H1 (cell line): ENCODE data around the gene KLHDC7A. TPM values are rescaled to one million over a fixed set of nuclear protein-coding genes. Genes with fewer than 3 reads are reported as not detected.

Experiments
- CTCF ChIA-PET: fragments of 300-600 bp; sonication (Branson Sonifier 250); formaldehyde crosslinking; loops from one replicate; lab custom pipeline; 2021; ENCODE audit not compliant: partially characterized antibody; lab: Charles Lee
- POLR2A ChIA-PET: fragments of 300-600 bp; sonication (Branson Sonifier 250); formaldehyde crosslinking; loops from one replicate; lab custom pipeline; 2021; ENCODE audit warnings: inconsistent platforms; ENCODE audit not compliant: partially characterized antibody; lab: Charles Lee
- DNase-seq, 2 experiments: peaks; one replicate each; pipeline versions ENCODE4 v3.0.0 to v3.0.0-alpha.2; 2010 to 2022; ENCODE audit warnings: low spot score in 2 of 2, low read depth in 1 of 2, mixed read lengths in 1 of 2
- FAIRE-seq: peaks from 2 replicates; lab custom pipeline; 2011; peaks lifted over from hg19 to GRCh38; lab: Jason Lieb, UNC
- H2AFZ ChIP-seq: 2 replicates; pipeline ENCODE4 v1.8.1; 2012; ENCODE audit warnings: low read length, inconsistent platforms
- H2AK5ac ChIP-seq: 2 replicates; pipeline ENCODE4 v1.6.1; 2013; ENCODE audit warnings: low read depth, low read length
- H2BK120ac ChIP-seq: replicated peaks from 2 replicates; pipeline ENCODE3; 2013; ENCODE audit warnings: low read depth, low read length, inconsistent platforms
- H2BK12ac ChIP-seq: 2 replicates; pipeline ENCODE4 v1.6.1; 2013; ENCODE audit warnings: low read depth, low read length
- H2BK15ac ChIP-seq: 2 replicates; pipeline ENCODE4 v1.6.1; 2013; ENCODE audit warnings: low read length
- H2BK20ac ChIP-seq: 2 replicates; pipeline ENCODE4 v1.6.1; 2013; ENCODE audit warnings: low read length
- H2BK5ac ChIP-seq: 2 replicates; pipeline ENCODE4 v1.6.1; 2013; ENCODE audit warnings: low read depth, low read length
- H3K14ac ChIP-seq: 2 replicates; pipeline ENCODE4 v1.6.1; 2013; ENCODE audit warnings: inconsistent platforms; ENCODE audit not compliant: insufficient read length
- H3K18ac ChIP-seq: 2 replicates; pipeline ENCODE4 v1.6.1; 2013; ENCODE audit warnings: low read length; ENCODE audit errors: extremely low read depth
- H3K23ac ChIP-seq: 2 replicates; pipeline ENCODE4 v1.6.1; 2013; ENCODE audit warnings: inconsistent platforms; ENCODE audit not compliant: insufficient read length
- H3K23me2 ChIP-seq: 2 replicates; pipeline ENCODE4 v1.6.1; 2013; ENCODE audit warnings: low read depth, low read length
- H3K27ac ChIP-seq: 2 replicates; pipeline ENCODE4 v1.6.1; 2011; ENCODE audit warnings: low read depth, low read length, inconsistent platforms
- H3K27me3 ChIP-seq, 4 experiments: replicated peaks in 1 of 4; 1 replicate in 1 of 4; 2 replicates in 3 of 4; pipeline versions ENCODE4 v1.6.1 to v1.8.1; 2011 to 2013; ENCODE audit warnings: low read length in 3 of 4, mild to moderate bottlenecking in 3 of 4, inconsistent platforms in 2 of 4, mixed read lengths in 2 of 4, moderate library complexity in 1 of 4; ENCODE audit not compliant: control insufficient read depth in 3 of 4, insufficient read depth in 3 of 4; ENCODE audit errors: extremely low read depth in 1 of 4
- H3K36me3 ChIP-seq, 4 experiments: 2 replicates each; pipeline versions ENCODE4 v1.6.1 to v1.8.1; 2011 to 2013; ENCODE audit warnings: mild to moderate bottlenecking in 4 of 4, low read length in 3 of 4, moderate library complexity in 2 of 4, control low read depth in 1 of 4, inconsistent platforms in 1 of 4; ENCODE audit not compliant: insufficient read depth in 4 of 4, control insufficient read depth in 2 of 4
- H3K4ac ChIP-seq: replicated peaks from 2 replicates; pipeline ENCODE3; 2013; ENCODE audit warnings: low read length, low read depth, mixed read lengths, inconsistent platforms; ENCODE audit not compliant: insufficient read length
- H3K4me1 ChIP-seq, 4 experiments: replicated peaks in 1 of 4; 1 replicate in 1 of 4; 2 replicates in 3 of 4; pipeline versions ENCODE4 v1.6.1 to v1.8.1; 2011 to 2013; ENCODE audit warnings: low read length in 3 of 4, inconsistent platforms in 2 of 4, mixed read lengths in 1 of 4; ENCODE audit not compliant: insufficient read depth in 4 of 4, control insufficient read depth in 3 of 4
- H3K4me2 ChIP-seq, 2 experiments: 2 replicates each; pipeline versions ENCODE4 v1.6.1 to v1.8.1; 2011 to 2013; ENCODE audit warnings: low read depth in 2 of 2, low read length in 2 of 2, control low read depth in 1 of 2, inconsistent platforms in 1 of 2, mild to moderate bottlenecking in 1 of 2; ENCODE audit not compliant: insufficient read depth in 1 of 2
- H3K4me3 ChIP-seq, 4 experiments: fragments of 200-600, 300-600 bp in 1 of 4; sonication (generic), shearing (Covaris generic), sonication (Bioruptor Twin) in 1 of 4; 2 replicates each; pipeline versions ENCODE4 v1.5.1 to v1.8.1; 2011 to 2016; ENCODE audit warnings: low read length in 4 of 4, low read depth in 3 of 4, control low read depth in 2 of 4, inconsistent platforms in 2 of 4, mild to moderate bottlenecking in 2 of 4, mixed read lengths in 1 of 4, moderate library complexity in 1 of 4; ENCODE audit not compliant: insufficient read depth in 2 of 4; ENCODE audit errors: extremely low read depth in 1 of 4
- H3K56ac ChIP-seq: replicated peaks from 2 replicates; pipeline ENCODE3; 2013; ENCODE audit warnings: low read depth, mild to moderate bottlenecking, mixed read lengths, low read length, inconsistent platforms; ENCODE audit not compliant: insufficient read length
- H3K79me1 ChIP-seq: 2 replicates; pipeline ENCODE4 v1.6.1; 2013; ENCODE audit warnings: low read depth, low read length, control low read depth
- H3K79me2 ChIP-seq, 2 experiments: 2 replicates each; pipeline versions ENCODE4 v1.6.1 to v1.8.1; 2012 to 2013; ENCODE audit warnings: low read length in 2 of 2, mild to moderate bottlenecking in 2 of 2, inconsistent platforms in 1 of 2; ENCODE audit not compliant: insufficient read depth in 2 of 2, control insufficient read depth in 1 of 2
- H3K9ac ChIP-seq, 4 experiments: replicated peaks in 1 of 4; 1 replicate in 1 of 4; 2 replicates in 3 of 4; pipeline versions ENCODE4 v1.6.1 to v1.8.1; 2011 to 2013; ENCODE audit warnings: low read depth in 3 of 4, low read length in 3 of 4, control low read depth in 2 of 4, mild to moderate bottlenecking in 2 of 4, moderate library complexity in 2 of 4, inconsistent platforms in 1 of 4; ENCODE audit errors: extremely low read depth in 1 of 4
- H3K9me3 ChIP-seq, 2 experiments: 2 replicates each; pipeline versions ENCODE4 v1.6.1 to v1.8.1; 2012 to 2013; ENCODE audit warnings: mild to moderate bottlenecking in 2 of 2, moderate library complexity in 2 of 2, control low read depth in 1 of 2, inconsistent platforms in 1 of 2, low read depth in 1 of 2, low read length in 1 of 2, mixed read lengths in 1 of 2; ENCODE audit not compliant: insufficient read depth in 2 of 2
- H4K20me1 ChIP-seq, 2 experiments: replicated peaks in 1 of 2; 2 replicates each; pipeline versions ENCODE3 to v1.8.1; 2011 to 2013; ENCODE audit warnings: inconsistent platforms in 2 of 2, low read length in 2 of 2, mild to moderate bottlenecking in 1 of 2; ENCODE audit not compliant: insufficient read depth in 2 of 2, control insufficient read depth in 1 of 2
- H4K5ac ChIP-seq: 2 replicates; pipeline ENCODE4 v1.6.1; 2013; ENCODE audit warnings: low read length, low read depth, mixed read lengths, inconsistent platforms; ENCODE audit not compliant: insufficient read length
- H4K8ac ChIP-seq: 2 replicates; pipeline ENCODE4 v1.8.0; 2013; ENCODE audit warnings: mild to moderate bottlenecking, moderate library complexity, low read length, inconsistent platforms; ENCODE audit not compliant: insufficient read depth; ENCODE audit errors: extremely low read depth
- H4K91ac ChIP-seq: replicated peaks from 2 replicates; pipeline ENCODE3; 2013; ENCODE audit warnings: low read length, mixed read lengths, inconsistent platforms; ENCODE audit not compliant: insufficient read length
- CHD1 ChIP-seq: IDR thresholded peaks from 2 replicates; pipeline ENCODE4 v1.6.1; 2012; ENCODE audit warnings: low read depth, low read length, improper control_type of control experiment
- CREB1 ChIP-seq: IDR thresholded peaks from 2 replicates; pipeline ENCODE4 v1.6.1; 2012; ENCODE audit warnings: inconsistent platforms
- GTF2F1 ChIP-seq: IDR thresholded peaks from 2 replicates; pipeline ENCODE4 v1.6.1; 2012; ENCODE audit warnings: low read depth, low read length, improper control_type of control experiment, borderline replicate concordance
- KDM4A ChIP-seq: IDR thresholded peaks from one replicate; pipeline ENCODE4 v1.7.1; 2012; ENCODE audit warnings: low read depth, mild to moderate bottlenecking, moderate library complexity, low read length, inconsistent platforms; ENCODE audit not compliant: severe bottlenecking
- MAFK ChIP-seq: IDR thresholded peaks from 2 replicates; pipeline ENCODE4 v1.6.1; 2012; ENCODE audit warnings: low read depth, mild to moderate bottlenecking, improper control_type of control experiment, low read length
- POLR2A ChIP-seq, 2 experiments: IDR thresholded peaks; 1 replicate in 1 of 2; 2 replicates in 1 of 2; pipeline ENCODE4 v1.6.1; 2011; ENCODE audit warnings: low read depth in 2 of 2, low read length in 2 of 2, mild to moderate bottlenecking in 2 of 2; ENCODE audit errors: control extremely low read depth in 1 of 2
- POU5F1 ChIP-seq: IDR thresholded peaks from 2 replicates; pipeline ENCODE4 v1.6.1; 2011; ENCODE audit warnings: low read depth, mild to moderate bottlenecking, low read length, moderate library complexity
- RBBP5 ChIP-seq: IDR thresholded peaks from 2 replicates; pipeline ENCODE4 v1.7.1; 2012; ENCODE audit warnings: low read depth, mild to moderate bottlenecking, inconsistent platforms, low read length, moderate library complexity, borderline replicate concordance
- SAP30 ChIP-seq: fragments of 300-600 bp; sonication (generic); IDR thresholded peaks from 2 replicates; pipeline ENCODE4 v1.7.1; 2012; ENCODE audit warnings: low read length, moderate library complexity, mild to moderate bottlenecking, inconsistent platforms; ENCODE audit not compliant: insufficient read depth, insufficient replicate concordance
- SIN3A ChIP-seq, 2 experiments: IDR thresholded peaks in 1 of 2; conservative IDR thresholded peaks in 1 of 2; 2 replicates each; pipeline ENCODE4 v1.6.1; 2011 to 2012; ENCODE audit warnings: low read length in 2 of 2, improper control_type of control experiment in 1 of 2, low read depth in 1 of 2, mild to moderate bottlenecking in 1 of 2
- TAF1 ChIP-seq: IDR thresholded peaks from 2 replicates; pipeline ENCODE4 v1.6.1; 2011; ENCODE audit warnings: mild to moderate bottlenecking, low read depth, low read length
- WGBS, 2 experiments: shearing (Covaris generic) in 1 of 2; methylation state at CpG; one replicate each; pipeline versions ENCODE4 v1.1.6 to v1.1.7; 2013 to 2015; ENCODE audit warnings: low lambda C conversion rate in 2 of 2, mixed read lengths in 2 of 2, inconsistent platforms in 1 of 2, low coverage in 1 of 2, missing lambda C conversion rate in 1 of 2; ENCODE audit not compliant: insufficient replicate concordance in 2 of 2, insufficient coverage in 1 of 2, insufficient read length in 1 of 2; ENCODE audit errors: extremely low coverage in 1 of 2, missing lambda C conversion rate in 1 of 2; 5-methylcytosine and 5-hydroxymethylcytosine counted together
- polyA plus RNA-seq, 7 experiments: library from polyadenylated mRNA; depleted of rRNA in 3 of 7; stranded (reverse) in 5 of 7; unstranded in 2 of 7; fragments of >200 nt in 5 of 7; fragments of 200-250 nt in 2 of 7; gene quantifications; 1 replicate in 5 of 7; 2 replicates in 1 of 7; 4 replicates in 1 of 7; pipeline versions ENCODE4 v1.2.1 to v1.2.3, GENCODE V29; 2011 to 2013; ENCODE audit warnings: missing spikeins in 2 of 7, mixed read lengths in 2 of 7
- total RNA-seq: library from RNA; stranded (reverse); fragmentation: NEBNext Ultra II Directional; extraction: Animal tissue kit (Norgen Biotek cat#: 25700); gene quantifications from 2 replicates; pipeline ENCODE4 v1.2.1, GENCODE V29; 2021

Gene KLHDC7A
- total and polyA plus RNA-seq, 2 of the 8 experiments (the other 6 are each of a cell fraction or from before 2014, with no cell fraction given) = 3.9 to 18.9 TPM

DNA sequence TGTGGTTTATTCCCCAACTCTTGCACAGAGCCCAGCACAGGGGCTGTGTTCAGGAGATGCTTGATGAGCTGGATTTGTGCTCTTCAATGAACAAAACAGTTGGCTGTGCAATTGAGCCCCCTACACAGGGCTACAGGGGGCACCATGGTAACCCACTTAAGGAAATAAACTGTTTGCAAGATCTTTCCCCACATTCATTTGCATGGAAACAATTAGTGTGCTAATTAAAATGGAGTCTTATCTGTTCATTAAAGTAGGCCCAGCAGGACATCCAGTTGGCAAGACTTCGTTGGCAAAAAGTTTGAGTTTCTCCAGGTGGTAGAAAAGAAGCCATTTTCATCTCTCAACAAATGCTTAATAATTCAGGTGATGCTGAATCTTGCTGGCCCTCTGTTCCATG, 15.3 kb downstream of the KLHDC7A start:
- DNase-seq (no peak), FAIRE-seq (no peak)
- H3K23me2 ChIP-seq = no peaks in the 10 kb centered on the region
- H2BK120ac ChIP-seq = no peak overlapping the region
- no peak overlapping the region for H2BK5ac ChIP-seq
- no peaks in the 10 kb centered on the region for H4K20me1 ChIP-seq
- H3K27me3 ChIP-seq = no peaks in the 10 kb centered on the region; a peak in 1 of 7 replicates
- H4K91ac ChIP-seq = no peak overlapping the region
- no peaks in the 10 kb centered on the region for H3K79me1 ChIP-seq
- no peak overlapping the region for H2BK12ac ChIP-seq
- no peak overlapping the region for H2BK20ac ChIP-seq
- no peak overlapping the region for H3K4ac ChIP-seq
- no peak overlapping the region for H3K14ac ChIP-seq
- H3K56ac ChIP-seq = no peak overlapping the region
- no peak overlapping the region for H4K5ac ChIP-seq
- H2AFZ ChIP-seq = no peak overlapping the region
- CTCF ChIA-PET = interaction anchor here (1.0 to 1.1 kb wide), 2 partner anchors 79 to 93 kb away, joined by 3 read pairs; no protein-coding TSS in a partner anchor
- no peak overlapping the region for H3K27ac ChIP-seq
- H3K4me3 ChIP-seq = no peak overlapping the region
- no peaks in the 10 kb centered on the region for H3K79me2 ChIP-seq
- H2BK15ac ChIP-seq = no peak overlapping the region
- no peaks in the 10 kb centered on the region for H3K36me3 ChIP-seq
- POLR2A ChIA-PET = no interaction called here
- H3K4me2 ChIP-seq = no peak overlapping the region
- H3K23ac ChIP-seq = no peak overlapping the region
- H3K9ac ChIP-seq = no peak overlapping the region
- no peak overlapping the region for H3K18ac ChIP-seq
- H2AK5ac ChIP-seq = no peak overlapping the region
- WGBS, 2 experiments = 91% methylated on average over 1 of the region's 1 CpG; no CpG with 5 or more reads in 1 of the 2 experiments
- H3K9me3 ChIP-seq = peaks cover 10 to 11% of the 10 kb centered on the region in 2 experiments
- no peaks in the 10 kb centered on the region for H3K4me1 ChIP-seq
- H4K8ac ChIP-seq = no peak overlapping the region
- TF ChIP-seq GTF2F1 = no peak
- no peak for TF ChIP-seq POLR2A (IDR thresholded peaks at IDR 0.05; ENCODE audit: control extremely low read depth in 1 of 2, low read depth in 2 of 2, low read length in 2 of 2)
- no peak for TF ChIP-seq MAFK
- TF ChIP-seq POU5F1 = no peak
- no peak for TF ChIP-seq RBBP5
- TF ChIP-seq SAP30 = no peak
- TF ChIP-seq SIN3A (conservative IDR thresholded peaks at IDR 0.05 in 1 of 2, IDR thresholded peaks at IDR 0.05 in 1 of 2; ENCODE audit: low read depth in 1 of 2, low read length in 2 of 2) = no peak
- no peak for TF ChIP-seq CREB1
- TF ChIP-seq CHD1 = no peak
- no peak for TF ChIP-seq TAF1
- TF ChIP-seq KDM4A = no peak
